ENCODE results near the gene ZFR. TPM values are rescaled to one million over a fixed set of nuclear protein-coding genes. Genes with fewer than 3 reads are reported as not detected.

The ZFR gene
- total RNA-seq, 2 donors from 2014 or later = 59.1 to 67.9 TPM

GRCh38 chr5:32471784-32472183, 27.2 kb upstream of the ZFR start:
- Mint-ChIP-seq H3K4me3 (no peak overlapping the region), H3K27ac (no peak overlapping the region), H3K27me3 (ENCODE audit: insufficient read depth) (peaks cover 62% of the 10 kb centered on the region), H3K4me1 (peaks cover 8% of the 10 kb centered on the region), H3K9me3 (no peaks in the 10 kb centered on the region), H3K36me3 (ENCODE audit: low read depth) (no peaks in the 10 kb centered on the region)
- Histone ChIP-seq H3K36me3 (ENCODE audit: control insufficient read depth, insufficient read depth, low read length) (no peaks in the 10 kb centered on the region), H3K9ac (ENCODE audit: extremely low read depth, low read length, poor library complexity, severe bottlenecking) (no peak overlapping the region), H3K9me3 (ENCODE audit: control insufficient read depth, low read length) (no peaks in the 10 kb centered on the region), H3K27me3 (ENCODE audit: control insufficient read depth, insufficient read depth, low read length, poor library complexity, severe bottlenecking) (peaks cover 92% of the 10 kb centered on the region), H3K4me3 (ENCODE audit: low read length) (no peak overlapping the region), H3K4me1 (ENCODE audit: control insufficient read depth, insufficient read depth, low read length) (no peaks in the 10 kb centered on the region), H3K27ac (ENCODE audit: low read depth, low read length) (no peak overlapping the region)
- WGBS, 2 experiments (ENCODE audit: insufficient coverage in 1 of 2, insufficient read length in 1 of 2) = 85 to 88% methylated on average over 2 of the region's 2 CpGs
- peak; percentile 58 for DNase-seq
- no peak for TF ChIP-seq CTCF (conservative IDR thresholded peaks at IDR 0.05)

GRCh38 chr5:32465076-32465475, 20.5 kb upstream of the ZFR start:
- Histone ChIP-seq H3K36me3 (ENCODE audit: control insufficient read depth, insufficient read depth, low read length) (no peaks in the 10 kb centered on the region), H3K27me3 (ENCODE audit: control insufficient read depth, insufficient read depth, low read length, poor library complexity, severe bottlenecking) (peaks cover 33% of the 10 kb centered on the region), H3K27ac (ENCODE audit: low read depth, low read length) (no peak overlapping the region), H3K9ac (ENCODE audit: extremely low read depth, low read length, poor library complexity, severe bottlenecking) (no peak overlapping the region), H3K9me3 (ENCODE audit: control insufficient read depth, low read length) (no peaks in the 10 kb centered on the region), H3K4me3 (ENCODE audit: low read length) (no peak overlapping the region), H3K4me1 (ENCODE audit: control insufficient read depth, insufficient read depth, low read length) (no peaks in the 10 kb centered on the region)
- H3K27me3 Mint-ChIP-seq (ENCODE audit: insufficient read depth) = peaks cover 17% of the 10 kb centered on the region
- H3K9me3 Mint-ChIP-seq = peaks cover 2% of the 10 kb centered on the region
- H3K27ac Mint-ChIP-seq = no peak overlapping the region
- no peak overlapping the region for H3K4me3 Mint-ChIP-seq
- H3K4me1 Mint-ChIP-seq = peaks cover 6% of the 10 kb centered on the region
- WGBS, 2 experiments (ENCODE audit: insufficient coverage in 1 of 2, insufficient read length in 1 of 2) = 80 to 90% methylated on average over 1 to 2 of the region's 2 CpGs
- no peaks in the 10 kb centered on the region for H3K36me3 Mint-ChIP-seq (ENCODE audit: low read depth)
- TF ChIP-seq CTCF (conservative IDR thresholded peaks at IDR 0.05) = peak; percentile 25
- DNase-seq = no peak

GRCh38 chr5:32462618-32463017, 18.1 kb upstream of the ZFR start:
- Mint-ChIP-seq H3K4me3 (no peak overlapping the region), H3K9me3 (peaks cover 10% of the 10 kb centered on the region), H3K27ac (no peak overlapping the region), H3K4me1 (peaks cover 6% of the 10 kb centered on the region), H3K36me3 (ENCODE audit: low read depth) (no peaks in the 10 kb centered on the region), H3K27me3 (ENCODE audit: insufficient read depth) (peaks cover 5% of the 10 kb centered on the region)
- no peak overlapping the region for H3K4me3 ChIP-seq (ENCODE audit: low read length)
- WGBS, 2 experiments (ENCODE audit: insufficient coverage in 1 of 2, insufficient read length in 1 of 2) = 94 to 100% methylated on average over 1 of the region's 1 CpG
- no peaks in the 10 kb centered on the region for H3K4me1 ChIP-seq (ENCODE audit: control insufficient read depth, insufficient read depth, low read length)
- no peaks in the 10 kb centered on the region for H3K36me3 ChIP-seq (ENCODE audit: control insufficient read depth, insufficient read depth, low read length)
- H3K27ac ChIP-seq (ENCODE audit: low read depth, low read length) = no peak overlapping the region
- no peaks in the 10 kb centered on the region for H3K9me3 ChIP-seq (ENCODE audit: control insufficient read depth, low read length)
- no peak overlapping the region for H3K9ac ChIP-seq (ENCODE audit: extremely low read depth, low read length, poor library complexity, severe bottlenecking)
- no peak for DNase-seq
- TF ChIP-seq CTCF (conservative IDR thresholded peaks at IDR 0.05) = no peak
- H3K27me3 ChIP-seq (ENCODE audit: control insufficient read depth, insufficient read depth, low read length, poor library complexity, severe bottlenecking) = peaks cover 9% of the 10 kb centered on the region

Measured in endodermal cell (in vitro differentiated cells).